GM21737 (cell line): ENCODE results near the gene MPZL1.
A peak's percentile ranks its signal among the peaks of the same experiment; 100 is the strongest.

ENCODE experiments used
- ATAC-seq: cut with Tn5 transposase; IDR thresholded peaks from one replicate; pipeline ENCODE4 v1.9.1; 2021; ENCODE audit warnings: mild to moderate bottlenecking, moderate library complexity; ENCODE audit not compliant: unreplicated experiment

Gene MPZL1

GRCh38 chr1:167721617-167722151 lies at the start of gene MPZL1:
Gene MPZL1 (plus strand): TSS chr1:167721982. CDS start chr1:167722152, 170 bp downstream.
- peak; percentile 89 for ATAC-seq

GRCh38 chr1:167672831-167673230 lies 49.0 kb upstream of the MPZL1 start:
- no peak for ATAC-seq

GRCh38 chr1:167673265-167673664 lies 48.5 kb upstream of the MPZL1 start:
- ATAC-seq = no peak

- no peak for ATAC-seq
Measured at GRCh38 chr1:167674156-167674555, 47.6 kb upstream of the MPZL1 start.

- no peak for ATAC-seq
Measured at GRCh38 chr1:167675440-167675839, 46.3 kb upstream of the MPZL1 start.

- peak; percentile 52 for ATAC-seq
Measured at GRCh38 chr1:167676205-167676915, 45.4 kb upstream of the MPZL1 start.

GRCh38 chr1:167676916-167677848 lies 44.6 kb upstream of the MPZL1 start:
- no peak for ATAC-seq

- ATAC-seq = no peak
Measured at GRCh38 chr1:167678422-167678821, 43.4 kb upstream of the MPZL1 start.

- ATAC-seq = no peak
Measured at GRCh38 chr1:167678838-167679237, 42.9 kb upstream of the MPZL1 start.

- ATAC-seq = no peak
Measured at GRCh38 chr1:167679714-167680113, 42.1 kb upstream of the MPZL1 start.

GRCh38 chr1:167681024-167681423 lies 40.8 kb upstream of the MPZL1 start:
- ATAC-seq = no peak

- ATAC-seq = no peak
Measured at GRCh38 chr1:167681451-167682098, 40.2 kb upstream of the MPZL1 start.

- no peak for ATAC-seq
Measured at GRCh38 chr1:167683226-167683625, 38.6 kb upstream of the MPZL1 start.

GRCh38 chr1:167683641-167684502 lies 37.9 kb upstream of the MPZL1 start:
- ATAC-seq = no peak

- no peak for ATAC-seq
Measured at GRCh38 chr1:167685844-167686243, 35.9 kb upstream of the MPZL1 start.

- ATAC-seq = peak; percentile 50
Measured at GRCh38 chr1:167687919-167688519, 33.8 kb upstream of the MPZL1 start.

GRCh38 chr1:167689567-167689920 lies 32.2 kb upstream of the MPZL1 start:
- no peak for ATAC-seq

GRCh38 chr1:167690053-167690452 lies 31.7 kb upstream of the MPZL1 start:
- no peak for ATAC-seq

- ATAC-seq = no peak
Measured at GRCh38 chr1:167693425-167694045, 28.2 kb upstream of the MPZL1 start.
